GM18951 (cell line): Measurements from ENCODE around the gene PRDM7.

ENCODE experiments used
- POLR2A ChIP-seq: IDR thresholded peaks from 4 replicates; pipeline ENCODE4 v1.6.1; 2011; ENCODE audit warnings: mild to moderate bottlenecking; ENCODE audit not compliant: insufficient read length, insufficient read depth; ENCODE audit errors: extremely low read depth
- in situ Hi-C: fragments of 300-500 bp; cut with MboI; formaldehyde crosslinking; loops from one replicate; pipeline ENCODE4 v1.12.0; 2022; ENCODE audit warnings: low sequenced_read_pairs, mixed read lengths, inconsistent platforms; ENCODE audit not compliant: unreplicated experiment

The PRDM7 gene

GRCh38 chr16:90034504-90034903, 42.6 kb downstream of the PRDM7 start:
- in situ Hi-C loops, result no loop called here
- TF ChIP-seq POLR2A, result no peak

GRCh38 chr16:90033387-90033786, 43.7 kb downstream of the PRDM7 start:
- in situ Hi-C loops, result no loop called here

GRCh38 chr16:90032674-90033331, 44.3 kb downstream of the PRDM7 start:
- in situ Hi-C loops, result no loop called here
- TF ChIP-seq POLR2A, result no peak

More at GRCh38 chr16:90033387-90033786, 43.7 kb downstream of the PRDM7 start:
- no peak for TF ChIP-seq POLR2A

- in situ Hi-C loops, result no loop called here
- TF ChIP-seq POLR2A, result no peak
Measured at GRCh38 chr16:90031931-90032673, 45.0 kb downstream of the PRDM7 start.

GRCh38 chr16:90031186-90031930, 45.8 kb downstream of the PRDM7 start:
- TF ChIP-seq POLR2A, result no peak
- in situ Hi-C loops, result no loop called here

GRCh38 chr16:90028985-90029384, 48.1 kb downstream of the PRDM7 start:
- TF ChIP-seq POLR2A, result no peak
- in situ Hi-C loops, result no loop called here

- no peak for TF ChIP-seq POLR2A
- in situ Hi-C loops, result no loop called here
Measured at GRCh38 chr16:90027611-90028010, 49.5 kb downstream of the PRDM7 start.

- in situ Hi-C loops, result no loop called here
- TF ChIP-seq POLR2A, result no peak
Measured at GRCh38 chr16:90026135-90026534, 51.0 kb downstream of the PRDM7 start.

GRCh38 chr16:90023078-90023447, 54.1 kb downstream of the PRDM7 start:
- TF ChIP-seq POLR2A, result no peak
- in situ Hi-C loops, result no loop called here

- in situ Hi-C loops, result no loop called here
- TF ChIP-seq POLR2A, result peak; percentile 65
Measured at GRCh38 chr16:90022209-90023077, 54.7 kb downstream of the PRDM7 start.

GRCh38 chr16:90020838-90021382, 56.2 kb downstream of the PRDM7 start:
- TF ChIP-seq POLR2A, result no peak
- in situ Hi-C loops, result no loop called here

GRCh38 chr16:90020260-90020837, 56.8 kb downstream of the PRDM7 start:
- in situ Hi-C loops, result no loop called here

More at GRCh38 chr16:90020260-90020837, 56.8 kb downstream of the PRDM7 start:
- TF ChIP-seq POLR2A, result no peak
